ENCODE data around the gene UACA.

DNA sequence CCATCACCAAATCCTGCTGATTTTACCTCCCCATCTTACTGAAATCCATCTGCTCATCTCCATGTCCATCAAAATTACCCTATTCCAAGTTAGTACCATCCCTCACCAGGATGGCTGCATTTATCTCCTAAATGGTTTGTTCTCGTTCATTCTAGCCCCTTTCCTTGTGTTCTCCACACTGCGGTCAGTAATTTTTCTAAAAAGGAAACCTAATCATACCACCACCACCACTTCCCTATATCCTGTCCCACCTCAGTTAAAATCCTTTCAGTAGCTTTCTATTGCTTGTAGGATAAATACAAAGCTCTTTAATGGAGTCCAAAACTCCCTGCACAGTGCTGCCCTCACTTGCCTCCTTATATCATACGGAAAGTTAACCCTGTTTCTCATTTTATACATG, 51.1 kb downstream of the UACA start:
- TF ChIP-seq, protein P1, sequence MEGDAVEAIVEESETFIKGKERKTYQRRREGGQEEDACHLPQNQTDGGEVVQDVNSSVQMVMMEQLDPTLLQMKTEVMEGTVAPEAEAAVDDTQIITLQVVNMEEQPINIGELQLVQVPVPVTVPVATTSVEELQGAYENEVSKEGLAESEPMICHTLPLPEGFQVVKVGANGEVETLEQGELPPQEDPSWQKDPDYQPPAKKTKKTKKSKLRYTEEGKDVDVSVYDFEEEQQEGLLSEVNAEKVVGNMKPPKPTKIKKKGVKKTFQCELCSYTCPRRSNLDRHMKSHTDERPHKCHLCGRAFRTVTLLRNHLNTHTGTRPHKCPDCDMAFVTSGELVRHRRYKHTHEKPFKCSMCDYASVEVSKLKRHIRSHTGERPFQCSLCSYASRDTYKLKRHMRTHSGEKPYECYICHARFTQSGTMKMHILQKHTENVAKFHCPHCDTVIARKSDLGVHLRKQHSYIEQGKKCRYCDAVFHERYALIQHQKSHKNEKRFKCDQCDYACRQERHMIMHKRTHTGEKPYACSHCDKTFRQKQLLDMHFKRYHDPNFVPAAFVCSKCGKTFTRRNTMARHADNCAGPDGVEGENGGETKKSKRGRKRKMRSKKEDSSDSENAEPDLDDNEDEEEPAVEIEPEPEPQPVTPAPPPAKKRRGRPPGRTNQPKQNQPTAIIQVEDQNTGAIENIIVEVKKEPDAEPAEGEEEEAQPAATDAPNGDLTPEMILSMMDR (IDR thresholded peaks at IDR 0.05) = no peak
- TF ChIP-seq, protein P2, sequence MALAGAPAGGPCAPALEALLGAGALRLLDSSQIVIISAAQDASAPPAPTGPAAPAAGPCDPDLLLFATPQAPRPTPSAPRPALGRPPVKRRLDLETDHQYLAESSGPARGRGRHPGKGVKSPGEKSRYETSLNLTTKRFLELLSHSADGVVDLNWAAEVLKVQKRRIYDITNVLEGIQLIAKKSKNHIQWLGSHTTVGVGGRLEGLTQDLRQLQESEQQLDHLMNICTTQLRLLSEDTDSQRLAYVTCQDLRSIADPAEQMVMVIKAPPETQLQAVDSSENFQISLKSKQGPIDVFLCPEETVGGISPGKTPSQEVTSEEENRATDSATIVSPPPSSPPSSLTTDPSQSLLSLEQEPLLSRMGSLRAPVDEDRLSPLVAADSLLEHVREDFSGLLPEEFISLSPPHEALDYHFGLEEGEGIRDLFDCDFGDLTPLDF (CRISPR knock-in tag; IDR thresholded peaks at IDR 0.05) = no peak
- TF ChIP-seq, protein P3, sequence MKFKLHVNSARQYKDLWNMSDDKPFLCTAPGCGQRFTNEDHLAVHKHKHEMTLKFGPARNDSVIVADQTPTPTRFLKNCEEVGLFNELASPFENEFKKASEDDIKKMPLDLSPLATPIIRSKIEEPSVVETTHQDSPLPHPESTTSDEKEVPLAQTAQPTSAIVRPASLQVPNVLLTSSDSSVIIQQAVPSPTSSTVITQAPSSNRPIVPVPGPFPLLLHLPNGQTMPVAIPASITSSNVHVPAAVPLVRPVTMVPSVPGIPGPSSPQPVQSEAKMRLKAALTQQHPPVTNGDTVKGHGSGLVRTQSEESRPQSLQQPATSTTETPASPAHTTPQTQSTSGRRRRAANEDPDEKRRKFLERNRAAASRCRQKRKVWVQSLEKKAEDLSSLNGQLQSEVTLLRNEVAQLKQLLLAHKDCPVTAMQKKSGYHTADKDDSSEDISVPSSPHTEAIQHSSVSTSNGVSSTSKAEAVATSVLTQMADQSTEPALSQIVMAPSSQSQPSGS (CRISPR knock-in tag; IDR thresholded peaks at IDR 0.05; ENCODE audit: borderline replicate concordance, low read depth) = no peak
- TF ChIP-seq CREB1 (CRISPR knock-in tag; IDR thresholded peaks at IDR 0.05) (no peak), ZNF416 (CRISPR knock-in tag; IDR thresholded peaks at IDR 0.05) (no peak), JAZF1 (CRISPR knock-in tag; IDR thresholded peaks at IDR 0.05) (no peak)
- TF ChIP-seq, protein P4, sequence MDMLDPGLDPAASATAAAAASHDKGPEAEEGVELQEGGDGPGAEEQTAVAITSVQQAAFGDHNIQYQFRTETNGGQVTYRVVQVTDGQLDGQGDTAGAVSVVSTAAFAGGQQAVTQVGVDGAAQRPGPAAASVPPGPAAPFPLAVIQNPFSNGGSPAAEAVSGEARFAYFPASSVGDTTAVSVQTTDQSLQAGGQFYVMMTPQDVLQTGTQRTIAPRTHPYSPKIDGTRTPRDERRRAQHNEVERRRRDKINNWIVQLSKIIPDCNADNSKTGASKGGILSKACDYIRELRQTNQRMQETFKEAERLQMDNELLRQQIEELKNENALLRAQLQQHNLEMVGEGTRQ (CRISPR knock-in tag; IDR thresholded peaks at IDR 0.05) = no peak
- TF ChIP-seq, protein P5, sequence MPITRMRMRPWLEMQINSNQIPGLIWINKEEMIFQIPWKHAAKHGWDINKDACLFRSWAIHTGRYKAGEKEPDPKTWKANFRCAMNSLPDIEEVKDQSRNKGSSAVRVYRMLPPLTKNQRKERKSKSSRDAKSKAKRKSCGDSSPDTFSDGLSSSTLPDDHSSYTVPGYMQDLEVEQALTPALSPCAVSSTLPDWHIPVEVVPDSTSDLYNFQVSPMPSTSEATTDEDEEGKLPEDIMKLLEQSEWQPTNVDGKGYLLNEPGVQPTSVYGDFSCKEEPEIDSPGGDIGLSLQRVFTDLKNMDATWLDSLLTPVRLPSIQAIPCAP (CRISPR knock-in tag; IDR thresholded peaks at IDR 0.05) = no peak
- TF ChIP-seq, protein P6, sequence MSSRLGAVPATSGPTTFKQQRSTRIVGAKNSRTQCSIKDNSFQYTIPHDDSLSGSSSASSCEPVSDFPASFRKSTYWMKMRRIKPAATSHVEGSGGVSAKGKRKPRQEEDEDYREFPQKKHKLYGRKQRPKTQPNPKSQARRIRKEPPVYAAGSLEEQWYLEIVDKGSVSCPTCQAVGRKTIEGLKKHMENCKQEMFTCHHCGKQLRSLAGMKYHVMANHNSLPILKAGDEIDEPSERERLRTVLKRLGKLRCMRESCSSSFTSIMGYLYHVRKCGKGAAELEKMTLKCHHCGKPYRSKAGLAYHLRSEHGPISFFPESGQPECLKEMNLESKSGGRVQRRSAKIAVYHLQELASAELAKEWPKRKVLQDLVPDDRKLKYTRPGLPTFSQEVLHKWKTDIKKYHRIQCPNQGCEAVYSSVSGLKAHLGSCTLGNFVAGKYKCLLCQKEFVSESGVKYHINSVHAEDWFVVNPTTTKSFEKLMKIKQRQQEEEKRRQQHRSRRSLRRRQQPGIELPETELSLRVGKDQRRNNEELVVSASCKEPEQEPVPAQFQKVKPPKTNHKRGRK (CRISPR knock-in tag; IDR thresholded peaks at IDR 0.05; ENCODE audit: borderline replicate concordance) = no peak
